ENCODE measurements around the gene ZNF282. TPM values are rescaled to one million over a fixed set of nuclear protein-coding genes. Genes with fewer than 3 reads are reported as not detected.

The ZNF282 gene
- total and polyA plus RNA-seq, 9 of the 15 experiments (the other 6 are each of a cell fraction or from before 2014, with no cell fraction given), result 0.76 to 58.6 (median 17.4) TPM

DNA sequence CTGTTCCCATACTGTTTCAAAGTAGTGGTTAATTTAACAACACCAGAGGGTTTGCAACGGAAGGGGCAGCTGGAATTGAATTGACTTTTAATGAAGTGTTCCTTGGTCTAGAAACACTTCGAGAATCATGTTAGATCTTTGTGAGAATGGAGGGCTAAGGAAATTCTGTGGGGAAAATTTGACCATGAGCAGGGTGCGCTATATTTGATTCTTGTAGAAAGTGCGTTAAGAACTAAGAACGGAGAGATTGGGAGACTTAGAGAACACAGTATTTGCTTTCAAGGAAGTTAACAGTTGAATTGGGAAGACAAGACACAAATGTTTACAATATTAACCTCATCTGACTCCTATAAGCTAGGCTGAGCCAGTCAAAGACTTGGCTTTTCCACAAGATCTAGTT, 45.3 kb downstream of the ZNF282 start:
- Histone ChIP-seq H3K9me3 (replicated peaks; ENCODE audit: control insufficient read depth, insufficient read depth, low read depth, low read length) (no peaks in the 10 kb centered on the region), H3K9me1 (ENCODE audit: control insufficient read depth, insufficient read depth, low read length) (no peaks in the 10 kb centered on the region), H4K20me1 (replicated peaks; ENCODE audit: control insufficient read depth, insufficient read depth, low read length) (peaks cover 4% of the 10 kb centered on the region; the same call in 1 of the 2 replicates), H3K27me3 (ENCODE audit: control insufficient read depth in 2 of 2, insufficient read depth in 2 of 2, low read length in 2 of 2) (no peaks in the 10 kb centered on the region), H3K27ac (ENCODE audit: extremely low read depth, low read depth, low read length) (no peak overlapping the region), H3K4me3 (peak overlapping the region; percentile 74), H3K79me2 (ENCODE audit: control insufficient read depth, insufficient read depth, low read length) (peaks cover 23% of the 10 kb centered on the region), H3K36me3 (ENCODE audit: control insufficient read depth, insufficient read depth, low read length) (0 out of 3 replicates have a peak, but pooled peaks cover 3% of the 10 kb centered on the region), H3K9ac (ENCODE audit: insufficient read depth in 1 of 2, low read depth in 2 of 2, low read length in 2 of 2) (peak overlapping the region; percentile 88 to 97), H3K4me1 (replicated peaks in 1 of 2; ENCODE audit: control insufficient read depth in 2 of 2, insufficient read depth in 2 of 2, low read length in 2 of 2) (peaks cover 7 to 12% of the 10 kb centered on the region in 2 experiments), H3K4me2 (ENCODE audit: insufficient read depth, low read length) (peak overlapping the region; percentile 98), H2AFZ (ENCODE audit: low read depth, low read length) (no peak overlapping the region)
- ATAC-seq (no peak), FAIRE-seq (no peak), DNase-seq (ENCODE audit: extremely low read depth in 1 of 4, low spot score in 3 of 4) (no peak)
- TSS peak; percentile 68 for BruUV-seq (replicated peaks)
- ChIA-PET POLR2A (interaction anchor here (0.7 kb wide), 2 partner anchors 8 to 92 kb away, joined by 3 to 4 read pairs; no protein-coding TSS in a partner anchor), CTCF (ENCODE audit: low intra/inter-chr PET ratio) (no interaction called here)
- intact Hi-C loops (cut with micrococcal nuclease) (no loop called here), in situ Hi-C loops (cut with MboI) (no loop called here)
- 73% methylated on average over 5 of the region's 5 CpGs for WGBS (ENCODE audit: insufficient coverage, low coverage, missing lambda C conversion rate)
- TF ChIP-seq, protein P1, sequence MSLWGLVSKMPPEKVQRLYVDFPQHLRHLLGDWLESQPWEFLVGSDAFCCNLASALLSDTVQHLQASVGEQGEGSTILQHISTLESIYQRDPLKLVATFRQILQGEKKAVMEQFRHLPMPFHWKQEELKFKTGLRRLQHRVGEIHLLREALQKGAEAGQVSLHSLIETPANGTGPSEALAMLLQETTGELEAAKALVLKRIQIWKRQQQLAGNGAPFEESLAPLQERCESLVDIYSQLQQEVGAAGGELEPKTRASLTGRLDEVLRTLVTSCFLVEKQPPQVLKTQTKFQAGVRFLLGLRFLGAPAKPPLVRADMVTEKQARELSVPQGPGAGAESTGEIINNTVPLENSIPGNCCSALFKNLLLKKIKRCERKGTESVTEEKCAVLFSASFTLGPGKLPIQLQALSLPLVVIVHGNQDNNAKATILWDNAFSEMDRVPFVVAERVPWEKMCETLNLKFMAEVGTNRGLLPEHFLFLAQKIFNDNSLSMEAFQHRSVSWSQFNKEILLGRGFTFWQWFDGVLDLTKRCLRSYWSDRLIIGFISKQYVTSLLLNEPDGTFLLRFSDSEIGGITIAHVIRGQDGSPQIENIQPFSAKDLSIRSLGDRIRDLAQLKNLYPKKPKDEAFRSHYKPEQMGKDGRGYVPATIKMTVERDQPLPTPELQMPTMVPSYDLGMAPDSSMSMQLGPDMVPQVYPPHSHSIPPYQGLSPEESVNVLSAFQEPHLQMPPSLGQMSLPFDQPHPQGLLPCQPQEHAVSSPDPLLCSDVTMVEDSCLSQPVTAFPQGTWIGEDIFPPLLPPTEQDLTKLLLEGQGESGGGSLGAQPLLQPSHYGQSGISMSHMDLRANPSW (CRISPR knock-in tag; IDR thresholded peaks at IDR 0.05), result peak; percentile 57; the same call in 1 of the 2 replicates
- TF ChIP-seq, protein P2, sequence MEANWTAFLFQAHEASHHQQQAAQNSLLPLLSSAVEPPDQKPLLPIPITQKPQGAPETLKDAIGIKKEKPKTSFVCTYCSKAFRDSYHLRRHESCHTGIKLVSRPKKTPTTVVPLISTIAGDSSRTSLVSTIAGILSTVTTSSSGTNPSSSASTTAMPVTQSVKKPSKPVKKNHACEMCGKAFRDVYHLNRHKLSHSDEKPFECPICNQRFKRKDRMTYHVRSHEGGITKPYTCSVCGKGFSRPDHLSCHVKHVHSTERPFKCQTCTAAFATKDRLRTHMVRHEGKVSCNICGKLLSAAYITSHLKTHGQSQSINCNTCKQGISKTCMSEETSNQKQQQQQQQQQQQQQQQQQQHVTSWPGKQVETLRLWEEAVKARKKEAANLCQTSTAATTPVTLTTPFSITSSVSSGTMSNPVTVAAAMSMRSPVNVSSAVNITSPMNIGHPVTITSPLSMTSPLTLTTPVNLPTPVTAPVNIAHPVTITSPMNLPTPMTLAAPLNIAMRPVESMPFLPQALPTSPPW (CRISPR knock-in tag; IDR thresholded peaks at IDR 0.05), result 0 out of 2 replicates have a peak, but pooled peaks have one; percentile 3
- TF ChIP-seq JUN (IDR thresholded peaks at IDR 0.05; ENCODE audit: borderline replicate concordance, low read depth, low read length), result no peak
- no peak for TF ChIP-seq JUN (CRISPR knock-in tag; IDR thresholded peaks at IDR 0.05; ENCODE audit: borderline replicate concordance)
- 0 out of 2 replicates have a peak, but pooled peaks have one; percentile 26 for TF ChIP-seq ZNF707 (CRISPR knock-in tag; conservative IDR thresholded peaks at IDR 0.05)
